Choroid plexus epithelial cell (primary cell): ENCODE data around the gene RANBP9.

Experiments
- DNase-seq: peaks from one replicate; pipeline ENCODE4 v3.0.0-alpha.2; 2010; ENCODE audit warnings: low read depth
- H3K4me3 ChIP-seq: 2 replicates; pipeline ENCODE4 v1.5.1; 2011; ENCODE audit warnings: low read depth, mild to moderate bottlenecking, control low read depth, low read length, moderate library complexity
- TF ChIP-seq, protein P1 (sequence below): conservative IDR thresholded peaks from 2 replicates; pipeline ENCODE4 v1.5.1; 2011; ENCODE audit warnings: low read depth, mild to moderate bottlenecking, control low read depth, inconsistent platforms, low read length, moderate library complexity

RANBP9 gene

DNA sequence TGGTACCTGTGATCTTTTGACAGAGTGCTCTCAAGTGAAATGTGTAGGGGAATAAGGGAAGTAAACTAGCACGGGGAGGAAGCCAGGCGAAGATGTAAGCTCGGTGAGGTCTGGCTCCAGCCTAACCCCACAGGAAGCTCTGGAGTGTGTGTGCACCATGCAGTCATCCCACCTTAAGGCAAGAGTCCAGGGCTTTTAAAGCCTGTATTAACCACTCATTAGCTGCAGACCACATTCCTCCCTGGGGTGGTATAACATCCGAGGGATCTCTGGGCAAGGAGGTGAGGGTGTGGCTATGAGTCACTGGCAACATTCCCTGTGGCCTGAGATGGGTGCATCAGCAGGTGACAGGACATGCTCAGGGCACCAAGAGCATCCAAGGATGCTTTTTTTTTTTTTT, 12.5 kb upstream of the RANBP9 start:
- no peak for DNase-seq
- TF ChIP-seq, protein P1, sequence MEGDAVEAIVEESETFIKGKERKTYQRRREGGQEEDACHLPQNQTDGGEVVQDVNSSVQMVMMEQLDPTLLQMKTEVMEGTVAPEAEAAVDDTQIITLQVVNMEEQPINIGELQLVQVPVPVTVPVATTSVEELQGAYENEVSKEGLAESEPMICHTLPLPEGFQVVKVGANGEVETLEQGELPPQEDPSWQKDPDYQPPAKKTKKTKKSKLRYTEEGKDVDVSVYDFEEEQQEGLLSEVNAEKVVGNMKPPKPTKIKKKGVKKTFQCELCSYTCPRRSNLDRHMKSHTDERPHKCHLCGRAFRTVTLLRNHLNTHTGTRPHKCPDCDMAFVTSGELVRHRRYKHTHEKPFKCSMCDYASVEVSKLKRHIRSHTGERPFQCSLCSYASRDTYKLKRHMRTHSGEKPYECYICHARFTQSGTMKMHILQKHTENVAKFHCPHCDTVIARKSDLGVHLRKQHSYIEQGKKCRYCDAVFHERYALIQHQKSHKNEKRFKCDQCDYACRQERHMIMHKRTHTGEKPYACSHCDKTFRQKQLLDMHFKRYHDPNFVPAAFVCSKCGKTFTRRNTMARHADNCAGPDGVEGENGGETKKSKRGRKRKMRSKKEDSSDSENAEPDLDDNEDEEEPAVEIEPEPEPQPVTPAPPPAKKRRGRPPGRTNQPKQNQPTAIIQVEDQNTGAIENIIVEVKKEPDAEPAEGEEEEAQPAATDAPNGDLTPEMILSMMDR: no peak
- no peak overlapping the region for H3K4me3 ChIP-seq

DNA sequence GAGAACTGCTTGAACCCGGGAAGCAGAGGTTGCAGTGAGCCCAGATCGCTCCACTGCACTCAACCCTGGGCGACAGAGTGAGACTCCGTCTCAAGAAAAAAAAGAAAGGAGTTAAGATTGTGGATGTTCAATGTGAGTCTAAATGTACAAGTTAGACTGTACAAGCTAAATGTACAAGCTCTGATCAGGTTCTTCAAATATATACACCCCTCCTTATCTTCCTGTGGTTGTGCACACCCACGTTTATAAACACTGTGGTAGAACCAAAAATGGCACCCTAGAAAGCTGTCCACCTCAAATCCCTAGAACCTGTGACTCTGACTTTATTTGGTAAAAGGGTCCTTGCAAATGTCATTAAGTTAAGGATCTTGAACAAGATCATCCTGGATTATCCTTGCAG, 11.2 kb upstream of the RANBP9 start:
- DNase-seq: no peak
- TF ChIP-seq, protein P1: no peak
- H3K4me3 ChIP-seq: no peak overlapping the region

DNA sequence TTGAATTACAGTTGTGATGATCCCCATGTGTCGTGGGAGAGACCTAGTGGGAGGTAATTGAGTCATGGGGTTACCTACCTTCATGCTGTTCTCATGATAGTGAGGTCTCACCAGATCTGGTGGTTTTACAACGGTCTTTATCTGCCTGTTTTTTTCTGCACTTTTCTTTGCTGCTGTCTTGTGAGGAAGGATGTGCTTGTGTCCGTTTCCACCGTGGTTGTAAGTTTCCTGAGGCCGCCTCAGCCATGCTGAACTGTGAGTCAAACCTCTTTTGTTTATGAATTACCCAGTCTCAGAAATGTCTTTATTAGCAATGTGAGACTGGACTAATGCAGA, 6.5 kb upstream of the RANBP9 start:
- no peak overlapping the region for H3K4me3 ChIP-seq
- no peak for DNase-seq
- TF ChIP-seq, protein P1: no peak

DNA sequence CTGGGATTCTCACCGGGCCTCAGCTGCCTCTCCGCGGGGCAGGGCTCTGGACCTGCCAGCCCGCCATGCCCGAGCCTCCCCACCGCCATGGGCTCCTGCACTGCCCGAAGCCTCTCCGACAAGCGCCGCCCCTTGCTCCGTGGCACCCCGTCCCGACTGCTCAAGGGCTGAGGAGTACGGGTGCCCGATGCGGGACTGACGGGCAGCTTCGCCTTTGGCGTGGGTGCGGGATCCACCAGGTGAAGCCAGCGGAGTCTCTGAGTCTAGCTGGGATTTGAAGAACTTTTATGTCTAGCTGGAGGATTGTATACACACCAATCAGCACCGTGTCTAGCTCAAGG, 5.3 kb upstream of the RANBP9 start:
- no peak for DNase-seq
- no peak overlapping the region for H3K4me3 ChIP-seq
- TF ChIP-seq, protein P1: no peak

DNA sequence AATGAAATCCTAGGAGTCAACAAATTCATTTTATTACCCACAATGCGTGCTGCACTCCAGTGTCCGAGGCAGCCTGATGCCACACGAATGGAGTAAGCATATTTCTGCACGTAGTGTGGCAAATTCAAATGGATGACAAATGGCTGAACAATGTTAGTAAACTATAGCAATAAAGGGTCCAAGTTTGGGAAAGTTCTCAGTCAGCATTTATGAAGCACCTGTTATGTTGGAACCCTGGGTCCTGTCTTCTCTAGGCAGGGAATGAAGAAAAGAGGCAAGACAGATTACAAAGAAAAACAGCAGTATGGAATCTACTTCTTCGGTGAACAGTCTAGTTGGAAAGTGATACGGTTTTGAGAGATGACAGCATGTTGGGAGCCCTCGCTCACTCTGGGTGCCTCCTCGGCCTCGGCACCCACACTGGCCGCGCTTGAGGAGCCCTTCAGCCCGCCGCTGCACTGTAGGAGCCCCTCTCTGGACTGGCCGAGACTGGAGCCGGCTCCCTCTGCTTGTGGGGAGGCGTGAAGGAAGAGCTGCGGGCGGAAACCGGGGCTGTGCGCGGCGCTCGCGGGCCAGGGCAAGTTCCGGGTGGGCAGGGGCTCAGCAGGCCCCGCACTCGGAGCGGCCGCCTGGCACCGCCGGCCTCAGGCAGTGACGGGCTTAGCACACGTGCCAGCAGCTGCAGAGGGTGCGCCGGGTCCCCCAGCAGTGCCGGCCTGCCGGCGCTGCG, 4.8 kb upstream of the RANBP9 start:
- no peak for DNase-seq
- no peak overlapping the region for H3K4me3 ChIP-seq
- TF ChIP-seq, protein P1: no peak

DNA sequence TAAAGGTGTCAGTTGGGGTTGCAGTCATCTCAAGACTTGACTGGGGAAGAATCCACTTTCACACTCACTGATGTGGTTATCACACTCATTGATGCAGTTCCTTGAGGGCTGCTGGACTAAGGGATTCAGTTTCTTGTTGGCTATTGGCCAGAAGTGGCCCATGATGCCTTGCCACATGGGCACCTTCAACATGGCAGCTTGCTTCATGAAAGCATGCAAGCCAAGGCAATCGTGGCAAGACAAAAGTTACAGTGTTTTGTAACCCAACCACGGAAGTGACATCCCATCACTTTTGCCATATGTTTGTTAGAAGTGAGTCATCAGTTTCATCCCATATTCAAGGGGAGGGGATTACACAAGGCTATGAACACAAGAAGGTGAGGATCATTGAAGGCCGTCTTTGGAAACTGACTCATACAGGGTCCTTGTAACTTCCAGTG, 3.8 kb upstream of the RANBP9 start:
- no peak overlapping the region for H3K4me3 ChIP-seq
- DNase-seq: no peak
- TF ChIP-seq, protein P1: no peak

DNA sequence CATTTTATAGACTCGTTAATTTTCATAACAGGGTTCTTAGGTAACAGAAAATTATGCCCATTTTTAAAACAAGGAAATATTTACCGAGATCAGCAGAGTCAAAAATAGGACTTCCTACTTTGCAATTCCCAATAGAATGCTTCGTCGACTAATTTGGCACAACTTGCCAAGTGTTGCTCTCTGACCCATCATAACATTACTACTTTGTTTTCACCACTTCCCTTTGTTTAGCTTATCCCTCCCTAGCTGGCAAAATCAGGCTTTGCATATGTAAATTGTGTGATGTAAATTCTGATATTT, 914 bp upstream of the RANBP9 start:
- TF ChIP-seq, protein P1: no peak
- peak; percentile 36 for DNase-seq
- H3K4me3 ChIP-seq: peak overlapping the region; percentile 77
